H1 (cell line): Measurements from ENCODE around the gene LRRTM4. TPM values are rescaled to one million over a fixed set of nuclear protein-coding genes. Genes with fewer than 3 reads are reported as not detected.

Experiments used
- CTCF ChIA-PET: fragments of 300-600 bp; sonication (Branson Sonifier 250); formaldehyde crosslinking; loops from one replicate; lab custom pipeline; 2021; ENCODE audit not compliant: partially characterized antibody; lab: Charles Lee
- POLR2A ChIA-PET: fragments of 300-600 bp; sonication (Branson Sonifier 250); formaldehyde crosslinking; loops from one replicate; lab custom pipeline; 2021; ENCODE audit warnings: inconsistent platforms; ENCODE audit not compliant: partially characterized antibody; lab: Charles Lee
- DNase-seq, 2 experiments: peaks; one replicate each; pipeline versions ENCODE4 v3.0.0 to v3.0.0-alpha.2; 2010 to 2022; ENCODE audit warnings: low spot score in 2 of 2, low read depth in 1 of 2, mixed read lengths in 1 of 2
- FAIRE-seq: peaks from 2 replicates; lab custom pipeline; 2011; peaks lifted over from hg19 to GRCh38; lab: Jason Lieb, UNC
- H2AFZ ChIP-seq: 2 replicates; pipeline ENCODE4 v1.8.1; 2012; ENCODE audit warnings: low read length, inconsistent platforms
- H2AK5ac ChIP-seq: 2 replicates; pipeline ENCODE4 v1.6.1; 2013; ENCODE audit warnings: low read depth, low read length
- H2BK120ac ChIP-seq: replicated peaks from 2 replicates; pipeline ENCODE3; 2013; ENCODE audit warnings: low read depth, low read length, inconsistent platforms
- H2BK12ac ChIP-seq: 2 replicates; pipeline ENCODE4 v1.6.1; 2013; ENCODE audit warnings: low read depth, low read length
- H2BK15ac ChIP-seq: 2 replicates; pipeline ENCODE4 v1.6.1; 2013; ENCODE audit warnings: low read length
- H2BK20ac ChIP-seq: 2 replicates; pipeline ENCODE4 v1.6.1; 2013; ENCODE audit warnings: low read length
- H2BK5ac ChIP-seq: 2 replicates; pipeline ENCODE4 v1.6.1; 2013; ENCODE audit warnings: low read depth, low read length
- H3K14ac ChIP-seq: 2 replicates; pipeline ENCODE4 v1.6.1; 2013; ENCODE audit warnings: inconsistent platforms; ENCODE audit not compliant: insufficient read length
- H3K18ac ChIP-seq: 2 replicates; pipeline ENCODE4 v1.6.1; 2013; ENCODE audit warnings: low read length; ENCODE audit errors: extremely low read depth
- H3K23ac ChIP-seq: 2 replicates; pipeline ENCODE4 v1.6.1; 2013; ENCODE audit warnings: inconsistent platforms; ENCODE audit not compliant: insufficient read length
- H3K23me2 ChIP-seq: 2 replicates; pipeline ENCODE4 v1.6.1; 2013; ENCODE audit warnings: low read depth, low read length
- H3K27ac ChIP-seq: 2 replicates; pipeline ENCODE4 v1.6.1; 2011; ENCODE audit warnings: low read depth, low read length, inconsistent platforms
- H3K27me3 ChIP-seq, 4 experiments: replicated peaks in 1 of 4; 1 replicate in 1 of 4; 2 replicates in 3 of 4; pipeline versions ENCODE4 v1.6.1 to v1.8.1; 2011 to 2013; ENCODE audit warnings: low read length in 3 of 4, mild to moderate bottlenecking in 3 of 4, inconsistent platforms in 2 of 4, mixed read lengths in 2 of 4, moderate library complexity in 1 of 4; ENCODE audit not compliant: control insufficient read depth in 3 of 4, insufficient read depth in 3 of 4; ENCODE audit errors: extremely low read depth in 1 of 4
- H3K36me3 ChIP-seq, 4 experiments: 2 replicates each; pipeline versions ENCODE4 v1.6.1 to v1.8.1; 2011 to 2013; ENCODE audit warnings: mild to moderate bottlenecking in 4 of 4, low read length in 3 of 4, moderate library complexity in 2 of 4, control low read depth in 1 of 4, inconsistent platforms in 1 of 4; ENCODE audit not compliant: insufficient read depth in 4 of 4, control insufficient read depth in 2 of 4
- H3K4ac ChIP-seq: replicated peaks from 2 replicates; pipeline ENCODE3; 2013; ENCODE audit warnings: low read length, low read depth, mixed read lengths, inconsistent platforms; ENCODE audit not compliant: insufficient read length
- H3K4me1 ChIP-seq, 4 experiments: replicated peaks in 1 of 4; 1 replicate in 1 of 4; 2 replicates in 3 of 4; pipeline versions ENCODE4 v1.6.1 to v1.8.1; 2011 to 2013; ENCODE audit warnings: low read length in 3 of 4, inconsistent platforms in 2 of 4, mixed read lengths in 1 of 4; ENCODE audit not compliant: insufficient read depth in 4 of 4, control insufficient read depth in 3 of 4
- H3K4me2 ChIP-seq, 2 experiments: 2 replicates each; pipeline versions ENCODE4 v1.6.1 to v1.8.1; 2011 to 2013; ENCODE audit warnings: low read depth in 2 of 2, low read length in 2 of 2, control low read depth in 1 of 2, inconsistent platforms in 1 of 2, mild to moderate bottlenecking in 1 of 2; ENCODE audit not compliant: insufficient read depth in 1 of 2
- H3K4me3 ChIP-seq, 4 experiments: fragments of 200-600, 300-600 bp in 1 of 4; sonication (generic), shearing (Covaris generic), sonication (Bioruptor Twin) in 1 of 4; 2 replicates each; pipeline versions ENCODE4 v1.5.1 to v1.8.1; 2011 to 2016; ENCODE audit warnings: low read length in 4 of 4, low read depth in 3 of 4, control low read depth in 2 of 4, inconsistent platforms in 2 of 4, mild to moderate bottlenecking in 2 of 4, mixed read lengths in 1 of 4, moderate library complexity in 1 of 4; ENCODE audit not compliant: insufficient read depth in 2 of 4; ENCODE audit errors: extremely low read depth in 1 of 4
- H3K56ac ChIP-seq: replicated peaks from 2 replicates; pipeline ENCODE3; 2013; ENCODE audit warnings: low read depth, mild to moderate bottlenecking, mixed read lengths, low read length, inconsistent platforms; ENCODE audit not compliant: insufficient read length
- H3K79me1 ChIP-seq: 2 replicates; pipeline ENCODE4 v1.6.1; 2013; ENCODE audit warnings: low read depth, low read length, control low read depth
- H3K79me2 ChIP-seq, 2 experiments: 2 replicates each; pipeline versions ENCODE4 v1.6.1 to v1.8.1; 2012 to 2013; ENCODE audit warnings: low read length in 2 of 2, mild to moderate bottlenecking in 2 of 2, inconsistent platforms in 1 of 2; ENCODE audit not compliant: insufficient read depth in 2 of 2, control insufficient read depth in 1 of 2
- H3K9ac ChIP-seq, 4 experiments: replicated peaks in 1 of 4; 1 replicate in 1 of 4; 2 replicates in 3 of 4; pipeline versions ENCODE4 v1.6.1 to v1.8.1; 2011 to 2013; ENCODE audit warnings: low read depth in 3 of 4, low read length in 3 of 4, control low read depth in 2 of 4, mild to moderate bottlenecking in 2 of 4, moderate library complexity in 2 of 4, inconsistent platforms in 1 of 4; ENCODE audit errors: extremely low read depth in 1 of 4
- H3K9me3 ChIP-seq, 2 experiments: 2 replicates each; pipeline versions ENCODE4 v1.6.1 to v1.8.1; 2012 to 2013; ENCODE audit warnings: mild to moderate bottlenecking in 2 of 2, moderate library complexity in 2 of 2, control low read depth in 1 of 2, inconsistent platforms in 1 of 2, low read depth in 1 of 2, low read length in 1 of 2, mixed read lengths in 1 of 2; ENCODE audit not compliant: insufficient read depth in 2 of 2
- H4K20me1 ChIP-seq, 2 experiments: replicated peaks in 1 of 2; 2 replicates each; pipeline versions ENCODE3 to v1.8.1; 2011 to 2013; ENCODE audit warnings: inconsistent platforms in 2 of 2, low read length in 2 of 2, mild to moderate bottlenecking in 1 of 2; ENCODE audit not compliant: insufficient read depth in 2 of 2, control insufficient read depth in 1 of 2
- H4K5ac ChIP-seq: 2 replicates; pipeline ENCODE4 v1.6.1; 2013; ENCODE audit warnings: low read length, low read depth, mixed read lengths, inconsistent platforms; ENCODE audit not compliant: insufficient read length
- H4K8ac ChIP-seq: 2 replicates; pipeline ENCODE4 v1.8.0; 2013; ENCODE audit warnings: mild to moderate bottlenecking, moderate library complexity, low read length, inconsistent platforms; ENCODE audit not compliant: insufficient read depth; ENCODE audit errors: extremely low read depth
- H4K91ac ChIP-seq: replicated peaks from 2 replicates; pipeline ENCODE3; 2013; ENCODE audit warnings: low read length, mixed read lengths, inconsistent platforms; ENCODE audit not compliant: insufficient read length
- ATF3 ChIP-seq: IDR thresholded peaks from 2 replicates; pipeline ENCODE4 v1.6.1; 2011; ENCODE audit warnings: low read depth, mild to moderate bottlenecking, low read length; ENCODE audit not compliant: insufficient read depth
- BRCA1 ChIP-seq: IDR thresholded peaks from 2 replicates; pipeline ENCODE4 v1.6.1; 2012; ENCODE audit warnings: low read depth, low read length, improper control_type of control experiment
- CBX5 ChIP-seq: fragments of 300-800, 300-1000 bp; sonication (generic); IDR thresholded peaks from 2 replicates; pipeline ENCODE4 v1.7.1; 2016; ENCODE audit warnings: antibody characterized with exemption, low read length, low read depth
- CBX8 ChIP-seq: fragments of 300-800, 300-1000 bp; sonication (generic); IDR thresholded peaks from 2 replicates; pipeline ENCODE4 v1.7.1; 2016; ENCODE audit warnings: low read depth, low read length, borderline replicate concordance
- SIX5 ChIP-seq: IDR thresholded peaks from 2 replicates; pipeline ENCODE4 v1.6.1; 2011; ENCODE audit warnings: mild to moderate bottlenecking, low read depth, low read length
- TAF7 ChIP-seq: optimal IDR thresholded peaks from 2 replicates; pipeline ENCODE3; 2011; ENCODE audit warnings: low read depth, mild to moderate bottlenecking, inconsistent platforms, low read length, moderate library complexity, borderline replicate concordance
- ZNF274 ChIP-seq: IDR thresholded peaks from 2 replicates; pipeline ENCODE4 v1.7.0; 2012; ENCODE audit warnings: low read length, borderline replicate concordance; ENCODE audit errors: extremely low read depth
- polyA plus RNA-seq, 7 experiments: library from polyadenylated mRNA; depleted of rRNA in 3 of 7; stranded (reverse) in 5 of 7; unstranded in 2 of 7; fragments of >200 nt in 5 of 7; fragments of 200-250 nt in 2 of 7; gene quantifications; 1 replicate in 5 of 7; 2 replicates in 1 of 7; 4 replicates in 1 of 7; pipeline versions ENCODE4 v1.2.1 to v1.2.3, GENCODE V29; 2011 to 2013; ENCODE audit warnings: missing spikeins in 2 of 7, mixed read lengths in 2 of 7
- total RNA-seq: library from RNA; stranded (reverse); fragmentation: NEBNext Ultra II Directional; extraction: Animal tissue kit (Norgen Biotek cat#: 25700); gene quantifications from 2 replicates; pipeline ENCODE4 v1.2.1, GENCODE V29; 2021

Gene LRRTM4
- total and polyA plus RNA-seq, 2 of the 8 experiments (the other 6 are each of a cell fraction or from before 2014, with no cell fraction given): 3.6 to 9.5 TPM

GRCh38 chr2:77348821-77349220, 173.4 kb downstream of the LRRTM4 start:
- Histone ChIP-seq H2AK5ac (no peak overlapping the region), H3K4me2 (no peak overlapping the region), H3K9me3 (peaks cover 0 to 4% of the 10 kb centered on the region in 2 experiments; a peak in 1 of 4 replicates), H3K27me3 (no peaks in the 10 kb centered on the region), H3K79me2 (no peaks in the 10 kb centered on the region), H3K27ac (no peak overlapping the region), H2BK20ac (no peak overlapping the region), H3K18ac (no peak overlapping the region), H3K79me1 (no peaks in the 10 kb centered on the region), H4K5ac (no peak overlapping the region), H3K14ac (no peak overlapping the region), H4K8ac (no peak overlapping the region), H3K9ac (no peak overlapping the region), H3K4me3 (no peak overlapping the region), H4K91ac (no peak overlapping the region), H3K36me3 (no peaks in the 10 kb centered on the region), H3K23ac (no peak overlapping the region), H3K4me1 (no peaks in the 10 kb centered on the region), H3K23me2 (no peaks in the 10 kb centered on the region; the same call in 1 of the 2 replicates), H2BK120ac (no peak overlapping the region), H2BK5ac (no peak overlapping the region), H2BK15ac (no peak overlapping the region), H4K20me1 (no peaks in the 10 kb centered on the region), H2BK12ac (no peak overlapping the region), H3K4ac (no peak overlapping the region), H2AFZ (no peak overlapping the region), H3K56ac (no peak overlapping the region)
- ChIA-PET CTCF (no interaction called here), POLR2A (no interaction called here)
- FAIRE-seq: no peak
- no peak for TF ChIP-seq BRCA1
- TF ChIP-seq ATF3: no peak
- TF ChIP-seq TAF7: no peak
- no peak for TF ChIP-seq SIX5
- TF ChIP-seq ZNF274: no peak
- TF ChIP-seq CBX8: no peak
- TF ChIP-seq CBX5: no peak
- DNase-seq: no peak
